Stimulated activated CD4-positive, alpha-beta T cell treated with anti-CD3 and anti-CD28 coated beads, Interleukin-12 subunit alpha, Interleukin-12 subunit beta, amount 100 ng/mL, for 24 hours (primary cell): ENCODE measurements around the gene WNT5A.

Experiments used
- DNase-seq, 2 experiments: peaks; one replicate each; pipeline ENCODE4 v3.0.0-alpha.2; 2020; ENCODE audit warnings: low read depth in 2 of 2

Gene WNT5A

GRCh38 chr3:55481744-55482495, 5.2 kb downstream of the WNT5A start:
- DNase-seq: no peak

- no peak for DNase-seq
Measured at GRCh38 chr3:55480911-55481743, 6.0 kb downstream of the WNT5A start.

- no peak for DNase-seq
Measured at GRCh38 chr3:55477306-55478303, 9.5 kb downstream of the WNT5A start.

- DNase-seq: no peak
Measured at GRCh38 chr3:55476515-55476914, 10.6 kb downstream of the WNT5A start.

- no peak for DNase-seq
Measured at GRCh38 chr3:55474213-55474632, 12.9 kb downstream of the WNT5A start.

- no peak for DNase-seq
Measured at GRCh38 chr3:55473788-55474187, 13.3 kb downstream of the WNT5A start.

GRCh38 chr3:55471522-55472280, 15.4 kb downstream of the WNT5A start:
- DNase-seq: no peak

GRCh38 chr3:55471084-55471483, 16.0 kb downstream of the WNT5A start:
- DNase-seq: no peak

GRCh38 chr3:55469957-55470526, 17.1 kb downstream of the WNT5A start:
- no peak for DNase-seq

- no peak for DNase-seq
Measured at GRCh38 chr3:55468251-55468650, 18.9 kb downstream of the WNT5A start.

- no peak for DNase-seq
Measured at GRCh38 chr3:55467099-55467498, 20.0 kb downstream of the WNT5A start.

- DNase-seq: no peak
Measured at GRCh38 chr3:55466526-55466925, 20.6 kb downstream of the WNT5A start.

GRCh38 chr3:55461896-55462295, 25.2 kb downstream of the WNT5A start:
- no peak for DNase-seq

- no peak for DNase-seq
Measured at GRCh38 chr3:55459838-55460237, 27.3 kb downstream of the WNT5A start.

- DNase-seq: no peak
Measured at GRCh38 chr3:55458181-55458790, 28.8 kb downstream of the WNT5A start.

GRCh38 chr3:55455915-55456314, 31.2 kb downstream of the WNT5A start:
- no peak for DNase-seq

GRCh38 chr3:55454611-55455010, 32.5 kb downstream of the WNT5A start:
- no peak for DNase-seq

GRCh38 chr3:55453886-55454496, 33.1 kb downstream of the WNT5A start:
- DNase-seq: no peak

- no peak for DNase-seq
Measured at GRCh38 chr3:55452886-55453285, 34.2 kb downstream of the WNT5A start.

GRCh38 chr3:55449527-55449926, 37.6 kb downstream of the WNT5A start:
- no peak for DNase-seq
